WTC11 (cell line): ENCODE results near the gene ZNF526. TPM values are rescaled to one million over a fixed set of nuclear protein-coding genes. Genes with fewer than 3 reads are reported as not detected.

Experiments used
- ATAC-seq: fragments of 200-7000 bp; cut with Tn5 transposase; 2 replicates; pipeline ENCODE4 v1.10.0; 2021; ENCODE audit warnings: mild to moderate bottlenecking, moderate library complexity
- CTCF ChIA-PET: fragments of 300-600 bp; sonication (Branson Sonifier 250); formaldehyde crosslinking; loops from one replicate; lab custom pipeline; 2021; ENCODE audit warnings: antibody characterized with exemption; lab: Charles Lee
- POLR2A ChIA-PET: fragments of 350-600 bp; sonication (Branson Sonifier 250); formaldehyde crosslinking; loops from one replicate; lab custom pipeline; 2021; ENCODE audit warnings: antibody characterized with exemption; lab: Charles Lee
- DNase-seq: peaks from one replicate; pipeline ENCODE4 v3.0.0; 2021; ENCODE audit warnings: low spot score
- H3K27ac Mint-ChIP-seq: 2 replicates; pipeline ENCODE4 v1.8.0; 2021; ENCODE audit warnings: mixed read lengths
- H3K27me3 Mint-ChIP-seq: 2 replicates; pipeline ENCODE4 v1.8.0; 2021; ENCODE audit warnings: low read depth, mild to moderate bottlenecking, moderate library complexity, mixed read lengths
- H3K36me3 Mint-ChIP-seq: 2 replicates; pipeline ENCODE4 v1.8.0; 2021; ENCODE audit warnings: mixed read lengths
- H3K4me1 Mint-ChIP-seq: 2 replicates; pipeline ENCODE4 v1.8.0; 2022; ENCODE audit warnings: mixed read lengths
- H3K4me3 Mint-ChIP-seq: 2 replicates; pipeline ENCODE4 v1.8.0; 2021; ENCODE audit warnings: mild to moderate bottlenecking, moderate library complexity, mixed read lengths
- H3K9me3 Mint-ChIP-seq: 2 replicates; pipeline ENCODE4 v1.8.0; 2021; ENCODE audit warnings: mixed read lengths
- CBFB ChIP-seq: sonication (generic); formaldehyde crosslinking; IDR thresholded peaks from 2 replicates; pipeline ENCODE4 v1.8.1; 2022; ENCODE audit warnings: mild to moderate bottlenecking, low read depth, missing genetic modification reagents
- ESRRA ChIP-seq: sonication (generic); formaldehyde crosslinking; IDR thresholded peaks from 2 replicates; pipeline ENCODE4 v1.8.1; 2022; ENCODE audit warnings: mild to moderate bottlenecking, missing genetic modification reagents, borderline replicate concordance
- GTF2I ChIP-seq: fragments of 250-450 bp; sonication (Bioruptor Pico); conservative IDR thresholded peaks from 2 replicates; pipeline ENCODE4 v1.4.0; 2021; ENCODE audit warnings: mild to moderate bottlenecking
- HMGA2 ChIP-seq: fragments of 250-450 bp; sonication (Bioruptor Pico); IDR thresholded peaks from 2 replicates; pipeline ENCODE4 v1.4.0; 2021; ENCODE audit warnings: mild to moderate bottlenecking, moderate library complexity
- HMGXB4 ChIP-seq: sonication (generic); formaldehyde crosslinking; IDR thresholded peaks from 2 replicates; pipeline ENCODE4 v1.8.1; 2023; ENCODE audit warnings: mild to moderate bottlenecking, moderate library complexity, missing genetic modification reagents
- MXD4 ChIP-seq: fragments of 250-450 bp; sonication (Bioruptor Pico); IDR thresholded peaks from 2 replicates; pipeline ENCODE4 v1.8.0; 2021; ENCODE audit warnings: mild to moderate bottlenecking, moderate library complexity, borderline replicate concordance
- NFE2L1 ChIP-seq: sonication (generic); formaldehyde crosslinking; IDR thresholded peaks from 2 replicates; pipeline ENCODE4 v1.8.1; 2023; ENCODE audit warnings: missing genetic modification reagents
- NR1H2 ChIP-seq: sonication (generic); formaldehyde crosslinking; IDR thresholded peaks from 2 replicates; pipeline ENCODE4 v1.9.0; 2021; ENCODE audit warnings: mild to moderate bottlenecking, moderate library complexity, missing genetic modification reagents
- TCF7 ChIP-seq: sonication (generic); formaldehyde crosslinking; IDR thresholded peaks from 2 replicates; pipeline ENCODE4 v1.8.0; 2022; ENCODE audit warnings: mild to moderate bottlenecking, low read depth, missing genetic modification reagents, moderate library complexity
- ZBTB21 ChIP-seq: sonication (generic); formaldehyde crosslinking; IDR thresholded peaks from 2 replicates; pipeline ENCODE4 v1.8.1; 2023; ENCODE audit warnings: mild to moderate bottlenecking, missing genetic modification reagents, borderline replicate concordance
- ZBTB43 ChIP-seq: sonication (generic); formaldehyde crosslinking; IDR thresholded peaks from 2 replicates; pipeline ENCODE4 v1.8.1; 2023; ENCODE audit warnings: mild to moderate bottlenecking, missing genetic modification reagents
- ZNF138 ChIP-seq: sonication (generic); formaldehyde crosslinking; conservative IDR thresholded peaks from 2 replicates; pipeline ENCODE4 v1.8.1; 2022; ENCODE audit warnings: mild to moderate bottlenecking, moderate library complexity, missing genetic modification reagents
- ZNF219 ChIP-seq: sonication (generic); formaldehyde crosslinking; IDR thresholded peaks from 2 replicates; pipeline ENCODE4 v1.8.0; 2023; ENCODE audit warnings: missing genetic modification reagents, mild to moderate bottlenecking, borderline replicate concordance
- ZNF423 ChIP-seq: fragments of 250-450 bp; sonication (Bioruptor Pico); IDR thresholded peaks from 2 replicates; pipeline ENCODE4 v2.1.2; 2022; ENCODE audit warnings: mild to moderate bottlenecking, moderate library complexity
- total RNA-seq: library from RNA; stranded (reverse); gene quantifications from 3 replicates; pipeline ENCODE4 v1.2.3, GENCODE V29; 2021
- TF ChIP-seq, protein P1 (sequence below): sonication (generic); formaldehyde crosslinking; IDR thresholded peaks from 2 replicates; pipeline ENCODE4 v1.8.1; 2023; ENCODE audit warnings: mild to moderate bottlenecking, missing genetic modification reagents
- TF ChIP-seq, protein P2 (sequence below): sonication (generic); formaldehyde crosslinking; IDR thresholded peaks from 2 replicates; pipeline ENCODE4 v1.8.1; 2023; ENCODE audit warnings: mild to moderate bottlenecking, missing genetic modification reagents, moderate library complexity
- TF ChIP-seq, protein P3 (sequence below): sonication (generic); formaldehyde crosslinking; IDR thresholded peaks from 2 replicates; pipeline ENCODE4 v1.8.1; 2022; ENCODE audit warnings: mild to moderate bottlenecking, moderate library complexity, missing genetic modification reagents
- TF ChIP-seq, protein P4 (sequence below): sonication (generic); formaldehyde crosslinking; IDR thresholded peaks from 2 replicates; pipeline ENCODE4 v1.8.0; 2023; ENCODE audit warnings: missing genetic modification reagents
- TF ChIP-seq, protein P5 (sequence below): sonication (generic); formaldehyde crosslinking; IDR thresholded peaks from 2 replicates; pipeline ENCODE4 v1.8.0; 2022; ENCODE audit warnings: mild to moderate bottlenecking, missing genetic modification reagents

Gene ZNF526
- total RNA-seq, 1 experiment from 2014 or later: 18.3 TPM

DNA sequence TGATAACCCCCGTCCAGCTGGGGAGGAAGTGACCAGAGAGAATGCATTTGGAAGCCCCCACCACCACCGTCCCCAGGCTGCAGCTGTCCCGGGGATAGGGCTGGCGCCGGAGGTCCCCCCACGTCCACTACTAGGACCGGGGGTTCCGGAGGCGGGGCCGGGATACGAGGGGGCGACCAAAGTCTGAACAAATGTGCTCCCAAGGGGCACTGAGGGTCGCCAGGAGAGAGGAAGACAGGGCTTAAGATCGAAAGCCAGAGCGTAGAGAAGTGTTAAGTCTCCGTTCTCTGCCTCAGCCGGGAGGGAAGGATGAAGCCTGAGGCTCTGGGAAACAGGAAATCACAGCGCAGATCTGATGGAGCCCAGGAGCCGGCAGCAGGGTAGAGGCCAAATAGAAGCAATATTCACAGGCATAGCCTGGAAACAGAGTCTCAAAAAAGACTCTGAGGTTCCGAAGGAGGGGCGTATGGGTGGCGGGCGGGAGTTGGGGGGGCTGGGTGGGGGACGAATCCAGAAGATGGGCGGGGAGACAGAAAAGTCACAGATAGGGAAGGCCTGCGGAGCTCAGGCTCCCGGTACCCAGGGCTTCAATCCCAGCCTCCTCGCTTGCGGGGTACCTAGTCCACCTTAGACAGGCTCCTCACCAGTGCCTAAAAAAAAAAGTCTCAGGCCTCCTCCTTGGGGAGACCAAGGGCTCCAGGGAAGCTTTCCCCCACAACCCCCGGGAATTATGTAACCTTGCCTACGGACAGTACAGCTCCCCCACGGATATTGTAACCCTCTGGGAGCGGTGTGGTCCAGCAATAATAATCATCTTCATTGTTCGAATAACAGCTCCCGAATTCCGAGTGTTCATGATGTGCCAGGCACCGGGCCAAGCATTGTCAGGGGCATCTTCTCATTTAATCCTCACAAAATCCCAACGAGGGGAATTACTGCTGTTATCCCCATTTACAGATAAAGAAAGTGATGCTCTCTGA lies 35.9 kb downstream of the ZNF526 start:
- ATAC-seq (peak; percentile 21), DNase-seq (no peak)
- Mint-ChIP-seq H3K27ac (peak overlapping the region; percentile 69; the same call in 1 of the 2 replicates), H3K36me3 (no peaks in the 10 kb centered on the region), H3K27me3 (peaks cover 20% of the 10 kb centered on the region), H3K4me3 (peak overlapping the region; percentile 82), H3K4me1 (peaks cover 24% of the 10 kb centered on the region), H3K9me3 (no peaks in the 10 kb centered on the region)
- ChIA-PET CTCF (interaction anchor here (0.7 to 3.0 kb wide), 8 partner anchors 9 to 221 kb away, joined by 3 to 32 read pairs (median 4); partner anchors contain the start of genes GSK3A and PAFAH1B3), POLR2A (interaction anchor here (0.9 to 1.6 kb wide), 5 partner anchors 10 to 25 kb away, joined by 4 to 13 read pairs (median 6); no protein-coding TSS in a partner anchor)
- TF ChIP-seq, protein P1, sequence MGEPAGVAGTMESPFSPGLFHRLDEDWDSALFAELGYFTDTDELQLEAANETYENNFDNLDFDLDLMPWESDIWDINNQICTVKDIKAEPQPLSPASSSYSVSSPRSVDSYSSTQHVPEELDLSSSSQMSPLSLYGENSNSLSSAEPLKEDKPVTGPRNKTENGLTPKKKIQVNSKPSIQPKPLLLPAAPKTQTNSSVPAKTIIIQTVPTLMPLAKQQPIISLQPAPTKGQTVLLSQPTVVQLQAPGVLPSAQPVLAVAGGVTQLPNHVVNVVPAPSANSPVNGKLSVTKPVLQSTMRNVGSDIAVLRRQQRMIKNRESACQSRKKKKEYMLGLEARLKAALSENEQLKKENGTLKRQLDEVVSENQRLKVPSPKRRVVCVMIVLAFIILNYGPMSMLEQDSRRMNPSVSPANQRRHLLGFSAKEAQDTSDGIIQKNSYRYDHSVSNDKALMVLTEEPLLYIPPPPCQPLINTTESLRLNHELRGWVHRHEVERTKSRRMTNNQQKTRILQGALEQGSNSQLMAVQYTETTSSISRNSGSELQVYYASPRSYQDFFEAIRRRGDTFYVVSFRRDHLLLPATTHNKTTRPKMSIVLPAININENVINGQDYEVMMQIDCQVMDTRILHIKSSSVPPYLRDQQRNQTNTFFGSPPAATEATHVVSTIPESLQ (CRISPR knock-in tag): no peak
- TF ChIP-seq, protein P2, sequence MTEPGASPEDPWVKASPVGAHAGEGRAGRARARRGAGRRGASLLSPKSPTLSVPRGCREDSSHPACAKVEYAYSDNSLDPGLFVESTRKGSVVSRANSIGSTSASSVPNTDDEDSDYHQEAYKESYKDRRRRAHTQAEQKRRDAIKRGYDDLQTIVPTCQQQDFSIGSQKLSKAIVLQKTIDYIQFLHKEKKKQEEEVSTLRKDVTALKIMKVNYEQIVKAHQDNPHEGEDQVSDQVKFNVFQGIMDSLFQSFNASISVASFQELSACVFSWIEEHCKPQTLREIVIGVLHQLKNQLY (CRISPR knock-in tag): no peak
- TF ChIP-seq MXD4 (no peak), ZNF138 (CRISPR knock-in tag) (no peak), ZNF423 (CRISPR knock-in tag) (no peak), HMGXB4 (CRISPR knock-in tag) (no peak), NFE2L1 (CRISPR knock-in tag) (no peak), TCF7 (no peak), ESRRA (no peak), GTF2I (CRISPR knock-in tag) (no peak), ZNF219 (no peak), ZBTB43 (no peak), NR1H2 (CRISPR knock-in tag) (no peak), ZBTB21 (CRISPR knock-in tag) (no peak), HMGA2 (CRISPR knock-in tag) (no peak), CBFB (CRISPR knock-in tag) (no peak)
- TF ChIP-seq, protein P3, sequence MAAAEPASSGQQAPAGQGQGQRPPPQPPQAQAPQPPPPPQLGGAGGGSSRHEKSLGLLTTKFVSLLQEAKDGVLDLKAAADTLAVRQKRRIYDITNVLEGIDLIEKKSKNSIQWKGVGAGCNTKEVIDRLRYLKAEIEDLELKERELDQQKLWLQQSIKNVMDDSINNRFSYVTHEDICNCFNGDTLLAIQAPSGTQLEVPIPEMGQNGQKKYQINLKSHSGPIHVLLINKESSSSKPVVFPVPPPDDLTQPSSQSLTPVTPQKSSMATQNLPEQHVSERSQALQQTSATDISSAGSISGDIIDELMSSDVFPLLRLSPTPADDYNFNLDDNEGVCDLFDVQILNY (CRISPR knock-in tag): no peak
- TF ChIP-seq, protein P4, sequence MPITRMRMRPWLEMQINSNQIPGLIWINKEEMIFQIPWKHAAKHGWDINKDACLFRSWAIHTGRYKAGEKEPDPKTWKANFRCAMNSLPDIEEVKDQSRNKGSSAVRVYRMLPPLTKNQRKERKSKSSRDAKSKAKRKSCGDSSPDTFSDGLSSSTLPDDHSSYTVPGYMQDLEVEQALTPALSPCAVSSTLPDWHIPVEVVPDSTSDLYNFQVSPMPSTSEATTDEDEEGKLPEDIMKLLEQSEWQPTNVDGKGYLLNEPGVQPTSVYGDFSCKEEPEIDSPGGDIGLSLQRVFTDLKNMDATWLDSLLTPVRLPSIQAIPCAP (CRISPR knock-in tag): no peak
- TF ChIP-seq, protein P5, sequence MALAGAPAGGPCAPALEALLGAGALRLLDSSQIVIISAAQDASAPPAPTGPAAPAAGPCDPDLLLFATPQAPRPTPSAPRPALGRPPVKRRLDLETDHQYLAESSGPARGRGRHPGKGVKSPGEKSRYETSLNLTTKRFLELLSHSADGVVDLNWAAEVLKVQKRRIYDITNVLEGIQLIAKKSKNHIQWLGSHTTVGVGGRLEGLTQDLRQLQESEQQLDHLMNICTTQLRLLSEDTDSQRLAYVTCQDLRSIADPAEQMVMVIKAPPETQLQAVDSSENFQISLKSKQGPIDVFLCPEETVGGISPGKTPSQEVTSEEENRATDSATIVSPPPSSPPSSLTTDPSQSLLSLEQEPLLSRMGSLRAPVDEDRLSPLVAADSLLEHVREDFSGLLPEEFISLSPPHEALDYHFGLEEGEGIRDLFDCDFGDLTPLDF (CRISPR knock-in tag): no peak
